Fibroblast of lung (primary cell): ENCODE results near the gene BRD2.

Experiments
- EZH2 ChIP-seq: IDR thresholded peaks from 2 replicates; pipeline ENCODE4 v1.5.1; 2012; ENCODE audit warnings: low read length, control low read depth, mild to moderate bottlenecking; ENCODE audit errors: missing control alignments
- TF ChIP-seq, protein P1 (sequence below), 2 donors: IDR thresholded peaks in 1 of 2; conservative IDR thresholded peaks in 1 of 2; 1 replicate in 1 of 2; 2 replicates in 1 of 2; pipeline ENCODE4 v1.5.1; 2011 to 2012; ENCODE audit warnings: low read length in 2 of 2, control low read depth in 1 of 2, inconsistent platforms in 1 of 2, low read depth in 1 of 2, mild to moderate bottlenecking in 1 of 2

DNA sequence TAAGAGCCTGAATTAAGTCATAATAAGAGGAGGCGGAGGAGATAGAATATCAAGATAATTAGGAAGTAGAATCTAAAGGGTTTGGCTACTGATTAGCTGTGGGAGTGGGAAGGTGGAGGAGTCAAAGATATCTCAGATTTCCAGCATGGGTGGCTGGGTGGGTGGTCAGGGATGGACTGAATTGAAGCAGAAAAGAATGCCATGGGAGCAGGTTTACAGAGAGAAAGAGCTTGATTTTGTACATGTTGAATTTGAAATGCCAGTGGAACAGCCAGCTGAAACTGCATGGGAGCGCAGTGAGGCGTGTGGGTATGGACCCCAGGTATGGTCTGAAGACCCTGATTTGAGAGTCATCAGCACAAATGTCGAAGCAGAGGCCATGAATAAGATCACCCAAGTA is 14.1 kb upstream of the BRD2 start:
- TF ChIP-seq EZH2 = no peak
- TF ChIP-seq, protein P1, sequence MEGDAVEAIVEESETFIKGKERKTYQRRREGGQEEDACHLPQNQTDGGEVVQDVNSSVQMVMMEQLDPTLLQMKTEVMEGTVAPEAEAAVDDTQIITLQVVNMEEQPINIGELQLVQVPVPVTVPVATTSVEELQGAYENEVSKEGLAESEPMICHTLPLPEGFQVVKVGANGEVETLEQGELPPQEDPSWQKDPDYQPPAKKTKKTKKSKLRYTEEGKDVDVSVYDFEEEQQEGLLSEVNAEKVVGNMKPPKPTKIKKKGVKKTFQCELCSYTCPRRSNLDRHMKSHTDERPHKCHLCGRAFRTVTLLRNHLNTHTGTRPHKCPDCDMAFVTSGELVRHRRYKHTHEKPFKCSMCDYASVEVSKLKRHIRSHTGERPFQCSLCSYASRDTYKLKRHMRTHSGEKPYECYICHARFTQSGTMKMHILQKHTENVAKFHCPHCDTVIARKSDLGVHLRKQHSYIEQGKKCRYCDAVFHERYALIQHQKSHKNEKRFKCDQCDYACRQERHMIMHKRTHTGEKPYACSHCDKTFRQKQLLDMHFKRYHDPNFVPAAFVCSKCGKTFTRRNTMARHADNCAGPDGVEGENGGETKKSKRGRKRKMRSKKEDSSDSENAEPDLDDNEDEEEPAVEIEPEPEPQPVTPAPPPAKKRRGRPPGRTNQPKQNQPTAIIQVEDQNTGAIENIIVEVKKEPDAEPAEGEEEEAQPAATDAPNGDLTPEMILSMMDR (conservative IDR thresholded peaks at IDR 0.05 in 1 of 2, IDR thresholded peaks at IDR 0.05 in 1 of 2; ENCODE audit: low read depth in 1 of 2, low read length in 2 of 2) = no peak
